Heart left ventricle (tissue), 16 donors: ENCODE results near the gene NCAPD2. TPM values are rescaled to one million over a fixed set of nuclear protein-coding genes. Genes with fewer than 3 reads are reported as not detected.
"Not testable (repeated sequence)": the region's sequence is repeated elsewhere in the genome, so short reads cannot be mapped to it uniquely, and the experiment has no call there.

Experiments used
- ATAC-seq, 4 donors: fragments of 200-7000 bp; cut with Tn5 transposase; one replicate each; pipeline ENCODE4 v1.9.1; 2020 to 2022; ENCODE audit warnings: moderate library complexity in 4 of 4, mild to moderate bottlenecking in 3 of 4, moderate number of reproducible peaks in 1 of 4
- DNase-seq, 5 donors: peaks; one replicate each; pipeline ENCODE4 v3.0.0-alpha.2; 2020
- H3K27ac ChIP-seq, 12 donors: fragments of 200-600 bp; sonication (generic) in 4 of 12; one replicate each; pipeline versions ENCODE4 v1.5.0 to v1.8.0; 2016 to 2022; ENCODE audit warnings: mild to moderate bottlenecking in 2 of 12
- H3K27me3 ChIP-seq, 9 donors: fragments of 200-600 bp; sonication (generic) in 2 of 9; one replicate each; pipeline versions ENCODE4 v1.5.1 to v1.8.0; 2016 to 2022; ENCODE audit warnings: mild to moderate bottlenecking in 3 of 9
- H3K36me3 ChIP-seq, 9 donors: fragments of 200-600 bp; sonication (generic) in 2 of 9; one replicate each; pipeline versions ENCODE4 v1.5.0 to v1.8.0; 2018 to 2022; ENCODE audit warnings: mild to moderate bottlenecking in 2 of 9
- H3K4me1 ChIP-seq, 12 donors: fragments of 200-600 bp; sonication (generic) in 4 of 12; one replicate each; pipeline versions ENCODE4 v1.5.0 to v1.8.0; 2016 to 2022; ENCODE audit warnings: mild to moderate bottlenecking in 3 of 12
- H3K4me3 ChIP-seq, 12 donors: fragments of 200-600 bp; sonication (generic) in 4 of 12; one replicate each; pipeline versions ENCODE4 v1.5.0 to v1.8.0; 2017 to 2022; ENCODE audit warnings: mild to moderate bottlenecking in 9 of 12, moderate library complexity in 4 of 12
- H3K9me3 ChIP-seq, 12 donors: fragments of 200-600 bp; sonication (generic) in 4 of 12; one replicate each; pipeline versions ENCODE4 v1.5.0 to v1.8.0; 2016 to 2022; ENCODE audit warnings: mild to moderate bottlenecking in 1 of 12
- POLR2A ChIP-seq, 2 donors: fragments of 450-650 bp; IDR thresholded peaks; one replicate each; pipeline ENCODE4 v1.6.1; 2017; ENCODE audit warnings: antibody characterized with exemption in 2 of 2, mild to moderate bottlenecking in 2 of 2, moderate library complexity in 2 of 2
- WGBS, 4 donors: extraction: QIAGEN DNeasy Blood & Tissue Kit in 2 of 4; methylation state at CpG; one replicate each; pipeline versions ENCODE4 v1.1.5 to v1.1.7; 2013 to 2018; 5-methylcytosine and 5-hydroxymethylcytosine counted together
- intact Hi-C, 10 donors: fragments of 100-400 bp; cut with DNase I; formaldehyde crosslinking; loops; one replicate each; pipeline versions ENCODE4 v1.11.1 to v1.14.2; 2022
- polyA plus RNA-seq, 2 donors: library from polyadenylated mRNA; stranded (reverse); fragments of 200-250 nt; gene quantifications; one replicate each; pipeline ENCODE4 v1.2.3, GENCODE V29; 2013
- total RNA-seq, 9 donors: library from RNA; depleted of rRNA in 2 of 9; stranded (reverse); fragments of >200 nt in 2 of 9; fragmentation: NEBNext Ultra II Directional in 3 of 9; extraction: Animal tissue kit (Norgen Biotek cat#: 25700) in 3 of 9; gene quantifications; one replicate each; pipeline versions ENCODE4 v1.1.0 to v1.2.4, GENCODE V29; 2016 to 2023
- TF ChIP-seq, protein P1 (sequence below), 12 donors: fragments of 200-600 bp; sonication (generic) in 4 of 12; IDR thresholded peaks; one replicate each; pipeline versions ENCODE4 v1.5.0 to v1.8.0; 2018 to 2022; ENCODE audit warnings: antibody characterized with exemption in 12 of 12, mild to moderate bottlenecking in 5 of 12
- donor health status: ischemic (EF 13 %, LVEDD 7.1; RV severe dilation, severe dysfunction).
- donor health status: healthy with polysubstance abuse.
- donor health status: DM: no; HTN: yes; CAD: no.
- donor health status: DM: no; HTN: no; CAD: no.
- donor health status: ischemic (EF 25% LVEDD 6.9; RV normal size, moderate dysfunction).
- donor health status: ischemic (EF 25% LVEDD 5.7; RV mildly dilated, moderate dysfunction).
- donor health status: healthy.
- donor health status: DM: yes; HTN: yes; CAD: no.
- donor health status: ischemic (EF 35%, LVEDD 5.7; RV mildly dilated, moderate dysfunction).
- donor health status: nonischemic (EF 11% LVEDD 7.7; RV severe dilation, severe dysfunction).
- donor health status: DM: yes; HTN: yes; CAD: no.
- donor health status: PGD.
- donor health status: ischemic (EF 29% LVEDD 5.4; RV normal size, mild dysfunction).
- donor health status: nonischemic (EF 23%, LVEDD 6.1; RV moderate dilation, normal function).

NCAPD2 gene
- total and polyA plus RNA-seq, 11 donors = 3.3 to 22.4 (median 11.3) TPM

DNA sequence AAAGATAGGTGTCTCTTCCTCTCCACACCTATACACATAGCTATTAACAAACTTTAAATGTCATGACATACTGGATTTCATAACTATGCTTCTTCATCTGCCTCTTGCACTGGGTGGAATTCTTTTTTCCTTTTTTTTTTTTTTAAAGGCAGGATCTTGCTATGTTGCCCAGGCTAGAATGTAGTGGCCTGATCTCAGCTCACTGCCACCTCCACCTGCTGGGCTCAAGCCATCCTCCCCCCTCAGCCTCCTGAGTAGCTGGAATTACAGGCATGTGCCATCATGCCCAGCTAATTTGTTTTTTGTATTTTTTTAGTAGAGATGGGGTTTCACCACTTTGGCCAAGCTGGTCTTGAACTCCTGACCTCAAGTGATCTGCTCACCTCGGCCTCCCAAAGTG is 5.7 kb upstream of the NCAPD2 start:
- intact Hi-C loops = no loop called here

DNA sequence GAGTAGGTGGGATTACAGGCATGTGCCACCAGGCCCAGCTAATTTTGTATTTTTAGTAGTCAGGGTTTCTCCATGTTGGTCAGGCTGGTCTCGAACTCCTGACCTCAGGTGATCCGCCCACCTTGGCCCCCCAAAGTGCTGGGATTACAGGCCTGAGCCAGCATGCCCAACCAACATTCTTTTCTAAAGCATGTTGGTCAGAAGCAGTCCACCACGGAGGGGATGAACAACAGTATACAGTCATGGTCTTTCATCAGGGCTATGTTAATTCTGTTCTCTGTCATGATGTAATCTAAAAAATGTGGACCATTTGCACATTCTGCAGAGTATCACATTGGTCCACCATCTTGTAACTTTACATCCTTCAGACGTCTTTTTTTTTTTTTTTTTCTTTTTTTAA is 4.5 kb upstream of the NCAPD2 start:
- peaks cover 0 to 15% (median 11%) of the 10 kb centered on the region in 12 donors for H3K4me1 ChIP-seq
- H3K27me3 ChIP-seq = no peaks in the 10 kb centered on the region
- no peak overlapping the region for H3K4me3 ChIP-seq
- no peak overlapping the region for H3K27ac ChIP-seq
- DNase-seq (no peak), ATAC-seq (no peak)
- H3K9me3 ChIP-seq = no peaks in the 10 kb centered on the region
- H3K36me3 ChIP-seq = peaks cover 0 to 17% (median 9%) of the 10 kb centered on the region in 9 donors
- WGBS, 4 donors = 63 to 71% (median 68%) methylated on average over 4 of the region's 4 CpGs
- intact Hi-C loops = no loop called here
- no peak for TF ChIP-seq POLR2A (IDR thresholded peaks at IDR 0.05)
- TF ChIP-seq, protein P1, sequence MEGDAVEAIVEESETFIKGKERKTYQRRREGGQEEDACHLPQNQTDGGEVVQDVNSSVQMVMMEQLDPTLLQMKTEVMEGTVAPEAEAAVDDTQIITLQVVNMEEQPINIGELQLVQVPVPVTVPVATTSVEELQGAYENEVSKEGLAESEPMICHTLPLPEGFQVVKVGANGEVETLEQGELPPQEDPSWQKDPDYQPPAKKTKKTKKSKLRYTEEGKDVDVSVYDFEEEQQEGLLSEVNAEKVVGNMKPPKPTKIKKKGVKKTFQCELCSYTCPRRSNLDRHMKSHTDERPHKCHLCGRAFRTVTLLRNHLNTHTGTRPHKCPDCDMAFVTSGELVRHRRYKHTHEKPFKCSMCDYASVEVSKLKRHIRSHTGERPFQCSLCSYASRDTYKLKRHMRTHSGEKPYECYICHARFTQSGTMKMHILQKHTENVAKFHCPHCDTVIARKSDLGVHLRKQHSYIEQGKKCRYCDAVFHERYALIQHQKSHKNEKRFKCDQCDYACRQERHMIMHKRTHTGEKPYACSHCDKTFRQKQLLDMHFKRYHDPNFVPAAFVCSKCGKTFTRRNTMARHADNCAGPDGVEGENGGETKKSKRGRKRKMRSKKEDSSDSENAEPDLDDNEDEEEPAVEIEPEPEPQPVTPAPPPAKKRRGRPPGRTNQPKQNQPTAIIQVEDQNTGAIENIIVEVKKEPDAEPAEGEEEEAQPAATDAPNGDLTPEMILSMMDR (IDR thresholded peaks at IDR 0.05) = no peak

More for the DNA sequence above, 5.7 kb upstream of the NCAPD2 start:
- DNase-seq (no peak), ATAC-seq (no peak)
- no peak overlapping the region for H3K4me3 ChIP-seq
- TF ChIP-seq POLR2A (IDR thresholded peaks at IDR 0.05) = no peak
- TF ChIP-seq, protein P1 (IDR thresholded peaks at IDR 0.05) = no peak
- peaks cover 0 to 12% (median 8%) of the 10 kb centered on the region in 12 donors for H3K4me1 ChIP-seq
- no peaks in the 10 kb centered on the region for H3K27me3 ChIP-seq
- H3K9me3 ChIP-seq = no peaks in the 10 kb centered on the region
- H3K27ac ChIP-seq = no peak overlapping the region
- WGBS, 4 donors = 88 to 93% (median 93%) methylated on average over 1 of the region's 1 CpG
- peaks cover 0 to 17% (median 9%) of the 10 kb centered on the region in 9 donors for H3K36me3 ChIP-seq

DNA sequence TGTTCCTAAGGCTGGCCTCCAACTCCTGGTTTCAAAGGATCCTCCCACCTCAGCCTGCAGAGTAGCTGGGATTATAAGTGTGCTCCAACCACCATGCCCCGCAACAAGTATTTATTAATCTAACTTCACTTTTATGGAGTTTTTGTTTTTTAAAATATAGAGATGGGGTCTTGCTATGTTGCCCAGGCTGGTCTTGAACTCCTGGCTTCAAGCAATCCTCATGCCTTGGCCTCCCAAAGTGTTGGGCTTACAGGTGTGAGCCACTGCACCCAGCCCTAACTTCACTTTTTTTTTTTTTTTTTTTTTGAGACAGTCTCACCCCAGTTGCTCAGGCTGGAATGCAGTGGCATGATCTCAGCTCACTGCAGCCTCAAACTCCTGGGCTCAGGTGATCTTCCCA is 3.2 kb upstream of the NCAPD2 start:
- 95 to 100% (median 100%) methylated on average over 1 of the region's 1 CpG for WGBS, 4 donors
- H3K4me3 ChIP-seq, ATAC-seq, H3K27ac ChIP-seq, H3K9me3 ChIP-seq, DNase-seq, H3K27me3 ChIP-seq: not testable (repeated sequence)
- H3K4me1 ChIP-seq = peaks cover 0 to 27% (median 20%) of the 10 kb centered on the region in 12 donors
- peaks cover 0 to 21% (median 12%) of the 10 kb centered on the region in 9 donors for H3K36me3 ChIP-seq
- intact Hi-C loops = loop anchor here in 5 of 10 donors (5.0 kb wide), 1 partner anchor 42 kb away; the partner anchor contains the start of gene GAPDH (in 5 of the 5)

DNA sequence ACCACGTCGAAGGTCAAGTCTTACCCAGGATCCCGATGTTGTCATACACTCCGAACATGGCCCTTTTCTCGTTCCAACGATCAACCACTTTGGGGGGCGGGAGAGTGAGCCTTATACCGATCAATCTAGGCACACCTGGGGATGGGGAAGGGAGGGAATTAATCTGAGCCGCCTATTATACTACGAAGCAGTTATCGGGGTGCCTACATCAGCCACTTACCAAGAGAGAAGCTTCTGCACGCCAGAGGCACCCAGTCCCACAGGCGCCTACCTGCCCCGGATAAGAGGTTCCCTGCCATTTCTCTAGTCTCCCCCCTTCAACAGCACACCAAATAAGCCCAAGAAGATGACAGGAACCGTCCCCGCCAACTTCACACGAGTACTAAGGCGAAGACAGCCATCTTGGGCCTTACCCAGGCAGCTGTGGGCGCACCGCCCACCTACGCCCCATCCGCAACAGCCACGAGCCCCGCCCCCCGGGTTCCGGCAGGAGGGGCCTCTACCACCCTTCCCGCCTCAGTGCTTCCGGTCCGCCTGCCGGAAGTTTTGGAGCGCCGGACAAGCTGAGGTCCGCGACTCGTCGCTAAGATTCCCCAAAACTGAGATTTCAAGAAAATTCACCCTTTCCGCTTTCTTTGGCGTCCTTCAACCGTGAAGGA is 935 bp upstream of the NCAPD2 start, which contains the start of gene MRPL51:
Gene MRPL51 (minus strand): TSS at position 425 of the 659 bp plus-strand sequence. CDS start 126 bp downstream, at position 299.
- no peaks in the 10 kb centered on the region for H3K27me3 ChIP-seq
- peaks cover 0 to 44% (median 30%) of the 10 kb centered on the region in 9 donors for H3K36me3 ChIP-seq
- peak within 1 kb of the TSS; percentile 86 to 99 (median 98) for H3K27ac ChIP-seq
- TF ChIP-seq, protein P1 (IDR thresholded peaks at IDR 0.05) = no peak
- no peak for TF ChIP-seq POLR2A (IDR thresholded peaks at IDR 0.05)
- intact Hi-C loops = loop anchor here in 8 of 10 donors (1.0 to 5.0 kb wide), 6 partner anchors 22 to 70 kb away; partner anchors contain the start of genes GAPDH (in 6 of the 8) and VAMP1 (in 2 of the 8)
- ATAC-seq = peak; percentile 96 to 99 (median 97)
- H3K4me1 ChIP-seq = peaks cover 0 to 30% (median 20%) of the 10 kb centered on the region in 12 donors
- peak within 1 kb of the TSS; percentile 42 to 94 (median 86) for H3K4me3 ChIP-seq
- peak; percentile 97 to 99 (median 98) for DNase-seq
- H3K9me3 ChIP-seq = no peaks in the 10 kb centered on the region
- WGBS, 4 donors = 1 to 2% (median 2%) methylated on average over 38 to 39 of the region's 39 CpGs
